ENCODE measurements around the gene PARM1.
"Not testable (repeated sequence)": the region's sequence is repeated elsewhere in the genome, so short reads cannot be mapped to it uniquely, and the experiment has no call there.

The PARM1 gene

GRCh38 chr4:74975848-74976824 lies 43.2 kb downstream of the PARM1 start:
- no peak for DNase-seq (ENCODE audit: extremely low read depth, low read depth)
- no peak for TF ChIP-seq CTCF (IDR thresholded peaks at IDR 0.05; ENCODE audit: low read depth, low read length)

- TF ChIP-seq CTCF (IDR thresholded peaks at IDR 0.05; ENCODE audit: low read depth, low read length), result no peak
- no peak for DNase-seq (ENCODE audit: extremely low read depth, low read depth)
These were observed 49.8 kb downstream of the PARM1 start for GRCh38 chr4:74982546-74983252.

GRCh38 chr4:74983253-74983635 lies 50.3 kb downstream of the PARM1 start:
- DNase-seq (ENCODE audit: extremely low read depth, low read depth), result no peak
- no peak for TF ChIP-seq CTCF (IDR thresholded peaks at IDR 0.05; ENCODE audit: low read depth, low read length)

- no peak for TF ChIP-seq CTCF (IDR thresholded peaks at IDR 0.05; ENCODE audit: low read depth, low read length)
- DNase-seq (ENCODE audit: extremely low read depth, low read depth), result no peak
These were observed 57.5 kb downstream of the PARM1 start for GRCh38 chr4:74990276-74990875.

- DNase-seq (ENCODE audit: extremely low read depth, low read depth), result not testable (repeated sequence)
These were observed 61.5 kb downstream of the PARM1 start for GRCh38 chr4:74994436-74994835.

- no peak for DNase-seq (ENCODE audit: extremely low read depth, low read depth)
- no peak for TF ChIP-seq CTCF (IDR thresholded peaks at IDR 0.05; ENCODE audit: low read depth, low read length)
These were observed 64.1 kb downstream of the PARM1 start for GRCh38 chr4:74996996-74997395.

GRCh38 chr4:74997948-74998729 lies 65.2 kb downstream of the PARM1 start:
- no peak for DNase-seq (ENCODE audit: extremely low read depth, low read depth)
- no peak for TF ChIP-seq CTCF (IDR thresholded peaks at IDR 0.05; ENCODE audit: low read depth, low read length)
